ENCODE data around the gene BLCAP. TPM values are rescaled to one million over a fixed set of nuclear protein-coding genes. Genes with fewer than 3 reads are reported as not detected.
A peak's percentile ranks its signal among the peaks of the same experiment; 100 is the strongest.
"Not testable (repeated sequence)": the region's sequence is repeated elsewhere in the genome, so short reads cannot be mapped to it uniquely, and the experiment has no call there.

Gene BLCAP
- total RNA-seq: 10 to 100 TPM; 14.2 to 16.2 TPM

GRCh38 chr20:37527638-37528445 lies at the start of gene BLCAP:
Gene BLCAP (minus strand): TSS chr20:37527876. CDS start chr20:37519174, 8,702 bp downstream.
- peak within 1 kb of the TSS; percentile 99 for H3K27ac Mint-ChIP-seq
- intact Hi-C loops (cut with micrococcal nuclease): loop anchor here (1.0 to 5.0 kb wide), 8 partner anchors 121 to 1576 kb away; partner anchors contain the start of genes MANBAL and SCAND1
- peaks cover 3% of the 10 kb centered on the region for H3K36me3 Mint-ChIP-seq (ENCODE audit: low read depth)
- peak within 1 kb of the TSS; percentile 87 for H3K4me3 Mint-ChIP-seq
- no peaks in the 10 kb centered on the region for H3K9me3 Mint-ChIP-seq
- CTCF ChIA-PET: interaction anchor here (0.6 to 1.4 kb wide), 4 partner anchors 252 to 878 kb away, joined by 3 to 7 read pairs (median 6); partner anchors contain the start of genes MROH8 and RPN2
- DNase-seq: peak; percentile 94
- H3K27me3 Mint-ChIP-seq (ENCODE audit: low read depth): no peaks in the 10 kb centered on the region
- H3K4me1 Mint-ChIP-seq (ENCODE audit: low read depth): peaks cover 42% of the 10 kb centered on the region

DNA sequence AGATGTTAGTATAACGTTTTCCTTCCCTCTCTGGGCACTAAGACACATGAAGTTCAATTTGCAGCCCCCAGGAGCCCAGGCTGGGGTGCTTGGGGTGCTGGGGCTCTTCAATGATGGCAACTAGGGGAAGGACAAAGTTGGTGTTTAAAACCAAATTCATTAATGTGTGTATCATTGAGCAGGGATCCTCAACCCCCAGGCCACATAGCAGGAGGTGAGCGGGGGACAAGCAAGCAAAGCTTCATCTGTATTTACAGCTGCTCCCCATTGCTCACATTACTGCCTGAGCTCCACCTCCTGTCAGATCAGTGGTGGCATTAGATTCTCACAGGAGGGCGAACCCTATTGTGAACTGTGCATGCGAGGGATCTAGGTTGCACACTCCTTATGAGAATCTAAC lies 49.8 kb upstream of the BLCAP start:
- intact Hi-C loops (cut with micrococcal nuclease); H3K4me3 Mint-ChIP-seq; H3K9me3 Mint-ChIP-seq; H3K27ac Mint-ChIP-seq; H3K4me1 Mint-ChIP-seq (ENCODE audit: low read depth); DNase-seq; H3K36me3 Mint-ChIP-seq (ENCODE audit: low read depth); CTCF ChIA-PET: not testable (repeated sequence)
- H3K27me3 Mint-ChIP-seq (ENCODE audit: low read depth): peaks cover 20% of the 10 kb centered on the region

DNA sequence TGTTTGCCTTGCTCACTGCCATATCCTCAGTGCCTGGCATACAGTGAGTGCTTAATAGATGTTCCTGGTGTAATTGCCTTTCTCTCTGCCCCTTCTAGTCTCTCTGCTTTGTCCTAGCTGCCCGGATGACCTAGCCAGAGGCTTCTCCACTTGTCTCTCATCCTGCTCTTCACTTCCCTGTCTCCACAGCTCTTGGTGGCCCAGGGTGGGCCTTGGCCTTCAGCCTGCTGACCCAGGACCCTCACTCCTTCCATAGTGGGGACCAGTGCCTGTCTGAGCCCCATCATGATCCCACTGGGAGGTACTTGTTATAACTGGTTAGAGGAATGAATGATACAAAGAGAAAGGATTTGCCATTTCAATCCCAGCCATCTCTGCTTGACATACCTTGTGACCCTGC lies 49.2 kb upstream of the BLCAP start:
- CTCF ChIA-PET: no interaction called here
- Mint-ChIP-seq H3K4me1 (ENCODE audit: low read depth) (no peaks in the 10 kb centered on the region), H3K27ac (no peak overlapping the region), H3K9me3 (no peaks in the 10 kb centered on the region), H3K4me3 (no peak overlapping the region), H3K36me3 (ENCODE audit: low read depth) (no peaks in the 10 kb centered on the region), H3K27me3 (ENCODE audit: low read depth) (peaks cover 20% of the 10 kb centered on the region)
- no peak for DNase-seq
- intact Hi-C loops (cut with micrococcal nuclease): no loop called here

DNA sequence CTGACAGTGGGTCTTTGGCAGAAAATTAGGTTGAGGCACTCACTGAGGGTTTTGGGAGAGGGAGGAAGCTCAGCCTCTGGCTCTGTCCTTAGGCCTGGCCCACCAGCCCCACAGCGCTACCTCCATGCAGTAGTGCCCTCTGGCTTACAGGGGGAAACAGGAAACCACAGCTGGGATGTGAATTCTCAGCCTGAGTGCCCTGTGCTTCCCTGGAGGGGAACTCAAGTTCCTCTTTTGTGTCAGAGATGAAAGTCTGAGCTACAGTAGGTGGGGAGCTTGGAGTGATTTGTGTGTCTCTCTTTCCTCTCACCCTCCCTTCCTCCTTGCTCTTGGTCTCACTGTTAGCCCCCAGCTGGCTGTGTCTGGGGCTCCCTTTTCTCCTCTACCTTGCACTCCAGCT lies 48.2 kb upstream of the BLCAP start:
- intact Hi-C loops (cut with micrococcal nuclease): no loop called here
- Mint-ChIP-seq H3K4me3 (no peak overlapping the region), H3K9me3 (no peaks in the 10 kb centered on the region), H3K36me3 (ENCODE audit: low read depth) (no peaks in the 10 kb centered on the region), H3K27ac (no peak overlapping the region), H3K4me1 (ENCODE audit: low read depth) (no peaks in the 10 kb centered on the region), H3K27me3 (ENCODE audit: low read depth) (peaks cover 20% of the 10 kb centered on the region)
- no peak for DNase-seq
- CTCF ChIA-PET: interaction anchor here (1.2 to 1.3 kb wide), 2 partner anchors 11 to 645 kb away, joined by 4 to 10 read pairs; no protein-coding TSS in a partner anchor

DNA sequence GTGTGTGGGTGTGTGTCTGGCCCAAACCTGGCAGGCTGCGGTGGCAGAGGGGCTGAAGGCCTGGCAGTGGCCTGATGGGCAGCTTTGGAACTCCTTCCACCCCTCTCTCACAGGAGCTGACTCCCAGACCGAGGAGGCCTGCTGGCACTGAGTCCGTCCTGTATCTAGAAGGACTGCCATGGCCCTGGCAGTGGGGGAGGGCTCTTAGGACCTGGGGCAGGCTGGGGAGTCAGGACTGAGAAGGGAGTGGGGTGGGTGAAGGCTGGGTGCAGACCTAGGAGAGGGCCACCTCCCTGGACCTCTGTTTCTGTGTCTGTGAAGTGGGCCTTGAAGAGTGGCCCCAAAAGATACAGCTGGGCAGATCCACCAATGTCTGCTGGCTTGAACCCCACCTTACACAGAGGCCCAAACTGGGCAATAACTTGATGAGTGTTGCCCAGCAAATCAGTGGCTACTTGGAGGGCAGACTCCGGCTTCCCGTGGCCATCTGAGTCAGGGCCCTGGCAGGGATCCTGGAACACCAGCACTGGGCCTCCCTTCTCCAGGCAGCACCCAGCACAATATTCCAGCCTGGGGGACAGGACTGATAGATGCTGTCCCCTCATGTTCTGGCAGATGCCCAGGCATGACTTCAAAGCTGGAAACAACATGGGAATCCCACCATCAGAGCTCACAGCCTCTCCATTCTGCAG lies 46.7 kb upstream of the BLCAP start:
- Mint-ChIP-seq H3K9me3 (no peaks in the 10 kb centered on the region), H3K4me3 (no peak overlapping the region), H3K36me3 (ENCODE audit: low read depth) (no peaks in the 10 kb centered on the region), H3K27ac (no peak overlapping the region), H3K27me3 (ENCODE audit: low read depth) (peaks cover 14% of the 10 kb centered on the region), H3K4me1 (ENCODE audit: low read depth) (no peaks in the 10 kb centered on the region)
- DNase-seq: no peak
- CTCF ChIA-PET: interaction anchor here (0.7 kb wide), 1 partner anchor 28 kb away, joined by 3 read pairs; no protein-coding TSS in a partner anchor
- intact Hi-C loops (cut with micrococcal nuclease): no loop called here

- DNase-seq: no peak
- H3K27me3 Mint-ChIP-seq (ENCODE audit: low read depth): peaks cover 17% of the 10 kb centered on the region
- no peaks in the 10 kb centered on the region for H3K9me3 Mint-ChIP-seq
- H3K4me3 Mint-ChIP-seq: no peak overlapping the region
- CTCF ChIA-PET: no interaction called here
- intact Hi-C loops (cut with micrococcal nuclease): no loop called here
- no peaks in the 10 kb centered on the region for H3K36me3 Mint-ChIP-seq (ENCODE audit: low read depth)
- H3K4me1 Mint-ChIP-seq (ENCODE audit: low read depth): no peaks in the 10 kb centered on the region
- no peak overlapping the region for H3K27ac Mint-ChIP-seq
Observed at GRCh38 chr20:37573626-37574198, 46.0 kb upstream of the BLCAP start.

DNA sequence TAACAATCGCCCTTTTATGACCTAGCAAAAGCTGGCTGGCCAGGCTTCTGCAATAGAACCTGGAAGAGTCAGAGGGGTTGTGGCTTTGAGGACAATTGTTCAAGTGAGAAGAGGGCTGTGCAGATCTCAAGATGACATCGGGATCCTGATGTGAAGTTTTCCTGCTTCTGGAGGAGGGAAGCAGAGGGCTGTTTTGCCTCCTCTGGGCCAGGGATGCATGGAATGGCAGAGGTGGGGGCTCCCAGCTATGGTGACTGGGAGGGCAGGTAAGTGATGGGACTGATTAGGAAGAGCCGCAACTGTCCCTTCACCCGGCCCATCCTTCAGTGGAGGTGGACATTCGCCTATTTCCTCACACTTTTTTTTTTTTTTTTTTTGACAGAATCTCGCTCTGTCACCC lies 43.4 kb upstream of the BLCAP start:
- no peak for DNase-seq
- Mint-ChIP-seq H3K27me3 (ENCODE audit: low read depth) (peaks cover 27% of the 10 kb centered on the region), H3K36me3 (ENCODE audit: low read depth) (no peaks in the 10 kb centered on the region), H3K4me1 (ENCODE audit: low read depth) (peaks cover 2% of the 10 kb centered on the region), H3K9me3 (no peaks in the 10 kb centered on the region), H3K4me3 (no peak overlapping the region), H3K27ac (no peak overlapping the region)
- intact Hi-C loops (cut with micrococcal nuclease): no loop called here
- CTCF ChIA-PET: no interaction called here

- Mint-ChIP-seq H3K4me1 (ENCODE audit: low read depth) (peaks cover 2% of the 10 kb centered on the region), H3K4me3 (no peak overlapping the region), H3K27ac (no peak overlapping the region), H3K36me3 (ENCODE audit: low read depth) (no peaks in the 10 kb centered on the region), H3K27me3 (ENCODE audit: low read depth) (peaks cover 30% of the 10 kb centered on the region), H3K9me3 (no peaks in the 10 kb centered on the region)
- CTCF ChIA-PET: no interaction called here
- no peak for DNase-seq
- intact Hi-C loops (cut with micrococcal nuclease): no loop called here
Observed at GRCh38 chr20:37570419-37570818, 42.7 kb upstream of the BLCAP start.

GRCh38 chr20:37567671-37568588 lies 40.3 kb upstream of the BLCAP start:
- H3K9me3 Mint-ChIP-seq: no peaks in the 10 kb centered on the region
- CTCF ChIA-PET: interaction anchor here (1.3 to 4.4 kb wide), 2 partner anchors 652 to 789 kb away, joined by 4 to 32 read pairs; no protein-coding TSS in a partner anchor
- H3K27ac Mint-ChIP-seq: no peak overlapping the region
- no peaks in the 10 kb centered on the region for H3K36me3 Mint-ChIP-seq (ENCODE audit: low read depth)
- intact Hi-C loops (cut with micrococcal nuclease): no loop called here
- H3K4me3 Mint-ChIP-seq: no peak overlapping the region
- peaks cover 36% of the 10 kb centered on the region for H3K27me3 Mint-ChIP-seq (ENCODE audit: low read depth)
- DNase-seq: no peak
- H3K4me1 Mint-ChIP-seq (ENCODE audit: low read depth): peaks cover 2% of the 10 kb centered on the region

GRCh38 chr20:37567331-37567665 lies 39.6 kb upstream of the BLCAP start:
- DNase-seq: no peak
- Mint-ChIP-seq H3K27ac (no peak overlapping the region), H3K9me3 (no peaks in the 10 kb centered on the region), H3K4me3 (no peak overlapping the region), H3K36me3 (ENCODE audit: low read depth) (no peaks in the 10 kb centered on the region), H3K4me1 (ENCODE audit: low read depth) (peaks cover 2% of the 10 kb centered on the region), H3K27me3 (ENCODE audit: low read depth) (peaks cover 33% of the 10 kb centered on the region)
- intact Hi-C loops (cut with micrococcal nuclease): no loop called here
- CTCF ChIA-PET: interaction anchor here (1.3 to 4.4 kb wide), 2 partner anchors 653 to 789 kb away, joined by 4 to 32 read pairs; no protein-coding TSS in a partner anchor

DNA sequence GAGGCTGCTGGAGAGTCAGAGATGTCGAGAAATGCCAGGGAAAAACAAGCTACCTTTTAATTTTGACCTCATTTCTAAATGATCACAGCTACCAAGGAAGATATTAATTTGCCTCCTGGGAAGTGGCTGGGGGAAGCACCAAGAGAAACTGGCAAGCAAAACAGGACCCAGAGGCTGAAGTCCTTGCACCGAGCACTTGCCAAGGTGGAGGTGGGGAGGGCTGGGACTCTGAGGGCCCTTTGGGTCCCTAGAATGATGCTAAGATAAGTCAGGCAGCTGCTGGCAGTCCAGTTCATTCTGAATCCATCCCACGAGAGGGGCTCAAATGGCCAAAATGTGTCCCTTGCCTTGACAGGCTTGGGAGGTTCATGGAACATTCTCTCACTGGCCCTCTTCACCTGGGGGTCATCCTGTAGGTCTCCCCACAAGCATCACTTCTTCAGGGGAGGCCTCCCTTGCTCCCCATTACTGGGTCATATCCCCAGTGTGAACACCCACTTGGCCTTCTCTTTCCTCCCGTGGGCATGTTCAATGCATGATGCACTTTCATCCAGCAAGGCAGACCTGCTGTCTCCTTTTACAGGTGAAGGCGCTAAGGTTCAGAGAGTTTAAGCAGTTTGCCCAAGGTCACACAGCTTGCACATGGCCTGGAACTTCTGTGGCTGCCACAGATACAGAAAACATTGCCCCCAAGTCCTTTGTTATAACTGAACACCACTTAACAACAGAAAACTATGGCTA lies 39.1 kb upstream of the BLCAP start:
- DNase-seq: no peak
- no peaks in the 10 kb centered on the region for H3K9me3 Mint-ChIP-seq
- CTCF ChIA-PET: interaction anchor here (0.9 to 4.4 kb wide), 3 partner anchors 9 to 790 kb away, joined by 3 to 32 read pairs (median 4); no protein-coding TSS in a partner anchor
- intact Hi-C loops (cut with micrococcal nuclease): no loop called here
- peaks cover 33% of the 10 kb centered on the region for H3K27me3 Mint-ChIP-seq (ENCODE audit: low read depth)
- no peaks in the 10 kb centered on the region for H3K36me3 Mint-ChIP-seq (ENCODE audit: low read depth)
- H3K27ac Mint-ChIP-seq: no peak overlapping the region
- H3K4me3 Mint-ChIP-seq: no peak overlapping the region
- H3K4me1 Mint-ChIP-seq (ENCODE audit: low read depth): peaks cover 2% of the 10 kb centered on the region
